ENCODE data around the gene SLC2A10.

- TF ChIP-seq CTCF (conservative IDR thresholded peaks at IDR 0.05 in 1 of 2, IDR thresholded peaks at IDR 0.05 in 1 of 2; ENCODE audit: extremely low read depth in 1 of 2, insufficient read depth in 1 of 2, low read depth in 1 of 2, low read length in 2 of 2), result no peak
- no peak for TF ChIP-seq EZH2 (IDR thresholded peaks at IDR 0.05; ENCODE audit: borderline replicate concordance, low read length)
These were observed 25.3 kb upstream of the SLC2A10 start for GRCh38 chr20:46683939-46684750.

Data from mammary epithelial cell (primary cell).